Activated CD4-positive, CD25-positive, alpha-beta regulatory T cell (primary cell): Measurements from ENCODE around the gene CFC1B.
"Not testable (repeated sequence)": the region's sequence is repeated elsewhere in the genome, so short reads cannot be mapped to it uniquely, and the experiment has no call there.

Experiments
- DNase-seq, 4 experiments: peaks; one replicate each; lab custom pipeline; 2025; lab: John Stamatoyannopoulos, UW

CFC1B gene

GRCh38 chr2:130566165-130566564 lies 45.1 kb downstream of the CFC1B start:
- not testable (repeated sequence) for DNase-seq

GRCh38 chr2:130571929-130572328 lies 50.9 kb downstream of the CFC1B start:
- DNase-seq, result not testable (repeated sequence)

GRCh38 chr2:130574230-130574629 lies 53.2 kb downstream of the CFC1B start:
- DNase-seq, result not testable (repeated sequence)

GRCh38 chr2:130576209-130576784 lies 55.3 kb downstream of the CFC1B start:
- DNase-seq, result not testable (repeated sequence)

- not testable (repeated sequence) for DNase-seq
These were observed 56.5 kb downstream of the CFC1B start for GRCh38 chr2:130577559-130577958.
